Lower leg skin (tissue), 4 donors: ENCODE data around the gene ERCC4. TPM values are rescaled to one million over a fixed set of nuclear protein-coding genes. Genes with fewer than 3 reads are reported as not detected.

Experiments
- DNase-seq, 2 donors: peaks; one replicate each; pipeline ENCODE4 v3.0.0-alpha.2; 2019; ENCODE audit warnings: low spot score in 2 of 2
- H3K4me3 ChIP-seq: fragments of 200-600 bp; sonication (generic); 2 replicates; pipeline ENCODE4 v1.5.1; 2017; ENCODE audit warnings: mild to moderate bottlenecking, low read depth; ENCODE audit not compliant: poor library complexity, severe bottlenecking
- CTCF ChIP-seq, 3 donors: fragments of 450-650 bp; IDR thresholded peaks; one replicate each; pipeline ENCODE4 v1.5.1; 2016; ENCODE audit warnings: antibody characterized with exemption in 3 of 3, mild to moderate bottlenecking in 3 of 3, moderate library complexity in 2 of 3
- POLR2A ChIP-seq, 2 donors: fragments of 450-650 bp; IDR thresholded peaks; one replicate each; pipeline ENCODE4 v1.6.1; 2016 to 2017; ENCODE audit warnings: antibody characterized with exemption in 2 of 2, mild to moderate bottlenecking in 1 of 2, moderate library complexity in 1 of 2
- WGBS, 2 donors: methylation state at CpG; one replicate each; pipeline ENCODE4 v1.1.5; 2018; 5-methylcytosine and 5-hydroxymethylcytosine counted together
- intact Hi-C: fragments of 100-400 bp; cut with DNase I; formaldehyde crosslinking; loops from one replicate; pipeline ENCODE4 v1.15.0; 2023; ENCODE audit warnings: low total_unique reads
- total RNA-seq, 4 donors: library from RNA; depleted of rRNA; stranded (reverse); fragments of >200 nt; gene quantifications; one replicate each; pipeline ENCODE4 v1.1.0, GENCODE V29; 2016

Gene ERCC4
- total RNA-seq, 4 donors from 2014 or later: 4.0 to 11.6 (median 6.9) TPM

- WGBS, 2 donors: 77 to 78% methylated on average over 10 of the region's 10 CpGs
These were observed 11.9 kb downstream of the ERCC4 start for GRCh38 chr16:13931845-13932244.

GRCh38 chr16:13935408-13935807 lies 15.5 kb downstream of the ERCC4 start:
- TF ChIP-seq POLR2A (IDR thresholded peaks at IDR 0.05) (no peak), CTCF (IDR thresholded peaks at IDR 0.05) (no peak)
- WGBS, 2 donors: 83 to 85% methylated on average over 12 of the region's 12 CpGs
- intact Hi-C loops: no loop called here
- DNase-seq: no peak
- H3K4me3 ChIP-seq: no peak overlapping the region

More at GRCh38 chr16:13931845-13932244, 11.9 kb downstream of the ERCC4 start:
- DNase-seq: no peak
- no peak for TF ChIP-seq CTCF (IDR thresholded peaks at IDR 0.05)
- intact Hi-C loops: no loop called here
- no peak overlapping the region for H3K4me3 ChIP-seq

- intact Hi-C loops: no loop called here
- TF ChIP-seq CTCF (IDR thresholded peaks at IDR 0.05) (no peak), POLR2A (IDR thresholded peaks at IDR 0.05) (no peak)
- no peak for DNase-seq
These were observed 16.2 kb downstream of the ERCC4 start for GRCh38 chr16:13936155-13936554.

GRCh38 chr16:13936596-13937081 lies 16.7 kb downstream of the ERCC4 start:
- no peak for TF ChIP-seq CTCF (IDR thresholded peaks at IDR 0.05)
- TF ChIP-seq POLR2A (IDR thresholded peaks at IDR 0.05): no peak
- intact Hi-C loops: no loop called here
- DNase-seq: no peak
- 57 to 76% methylated on average over 3 of the region's 3 CpGs for WGBS, 2 donors
- H3K4me3 ChIP-seq: no peak overlapping the region

More at GRCh38 chr16:13936155-13936554, 16.2 kb downstream of the ERCC4 start:
- H3K4me3 ChIP-seq: no peak overlapping the region
- 71 to 97% methylated on average over 2 of the region's 2 CpGs for WGBS, 2 donors

GRCh38 chr16:13937411-13937810 lies 17.5 kb downstream of the ERCC4 start:
- no peak for DNase-seq
- H3K4me3 ChIP-seq: no peak overlapping the region
- 89 to 94% methylated on average over 5 of the region's 5 CpGs for WGBS, 2 donors
- intact Hi-C loops: no loop called here
- TF ChIP-seq CTCF (IDR thresholded peaks at IDR 0.05): no peak
- no peak for TF ChIP-seq POLR2A (IDR thresholded peaks at IDR 0.05)

- 79 to 81% methylated on average over 4 of the region's 4 CpGs for WGBS, 2 donors
- DNase-seq: no peak
- TF ChIP-seq POLR2A (IDR thresholded peaks at IDR 0.05): no peak
- no peak for TF ChIP-seq CTCF (IDR thresholded peaks at IDR 0.05)
- intact Hi-C loops: no loop called here
- H3K4me3 ChIP-seq: no peak overlapping the region
These were observed 18.5 kb downstream of the ERCC4 start for GRCh38 chr16:13938480-13938879.
